Activated T-helper 2 cell treated with anti-CD3 and anti-CD28 coated beads, Interferon-gamma antibody, Interleukin-2, Interleukin-4, amounts not matched to agents 10 μg/mL and 5 μg/mL and 100 μg/mL, durations not matched to agents 14 hours and 24 hours and 36 hours (primary cell): ENCODE results near the gene RIPOR3. TPM values are rescaled to one million over a fixed set of nuclear protein-coding genes. Genes with fewer than 3 reads are reported as not detected.

ENCODE experiments used
- DNase-seq: peaks from one replicate; pipeline ENCODE4 v3.0.0; 2021; ENCODE audit warnings: low spot score
- H3K27ac Mint-ChIP-seq: one replicate; pipeline ENCODE4 v1.8.0; 2021; ENCODE audit warnings: mixed read lengths
- H3K27me3 Mint-ChIP-seq: one replicate; pipeline ENCODE4 v1.8.0; 2021; ENCODE audit warnings: low read depth, mixed read lengths
- H3K36me3 Mint-ChIP-seq: one replicate; pipeline ENCODE4 v1.8.0; 2021; ENCODE audit warnings: low read depth, mixed read lengths
- H3K4me1 Mint-ChIP-seq: one replicate; pipeline ENCODE4 v1.8.0; 2021; ENCODE audit warnings: low read depth, mixed read lengths
- H3K4me3 Mint-ChIP-seq: one replicate; pipeline ENCODE4 v1.8.0; 2021; ENCODE audit warnings: low read depth, mild to moderate bottlenecking, moderate library complexity, mixed read lengths
- H3K9me3 Mint-ChIP-seq: one replicate; pipeline ENCODE4 v1.8.0; 2021; ENCODE audit warnings: mixed read lengths
- intact Hi-C: fragments of 100-400 bp; cut with micrococcal nuclease; formaldehyde crosslinking; loops from one replicate; pipeline ENCODE4 v1.15.1; 2023
- total RNA-seq: library from RNA; stranded (reverse); gene quantifications from 2 replicates; pipeline ENCODE4 v1.2.3, GENCODE V29; 2022

The RIPOR3 gene
- not detected in 2 replicates for total RNA-seq

- intact Hi-C loops: no loop called here
- H3K27me3 Mint-ChIP-seq: peaks cover 40% of the 10 kb centered on the region
- no peak within 1 kb of the TSS for H3K27ac Mint-ChIP-seq
- H3K9me3 Mint-ChIP-seq: no peaks in the 10 kb centered on the region
- no peak within 1 kb of the TSS for H3K4me3 Mint-ChIP-seq
- no peak for DNase-seq
- peaks cover 3% of the 10 kb centered on the region for H3K4me1 Mint-ChIP-seq
- no peaks in the 10 kb centered on the region for H3K36me3 Mint-ChIP-seq
Observed at GRCh38 chr20:50690650-50691572, at the start of gene RIPOR3. Gene RIPOR3, minus strand, starts transcription at chr20:50691542. Its CDS starts 414 bp downstream, at chr20:50691128.

GRCh38 chr20:50737352-50737751 lies 46.0 kb upstream of the RIPOR3 start:
- no peak overlapping the region for H3K27ac Mint-ChIP-seq
- H3K9me3 Mint-ChIP-seq: no peaks in the 10 kb centered on the region
- H3K4me3 Mint-ChIP-seq: no peak overlapping the region
- no peak for DNase-seq
- H3K4me1 Mint-ChIP-seq: peaks cover 23% of the 10 kb centered on the region
- intact Hi-C loops: loop anchor here (10.0 kb wide), 1 partner anchor 253 kb away; no protein-coding TSS in a partner anchor
- H3K27me3 Mint-ChIP-seq: no peaks in the 10 kb centered on the region
- peaks cover 12% of the 10 kb centered on the region for H3K36me3 Mint-ChIP-seq

- Mint-ChIP-seq H3K36me3 (peaks cover 12% of the 10 kb centered on the region), H3K27ac (no peak overlapping the region), H3K9me3 (no peaks in the 10 kb centered on the region), H3K4me1 (peaks cover 22% of the 10 kb centered on the region), H3K27me3 (no peaks in the 10 kb centered on the region), H3K4me3 (no peak overlapping the region)
- DNase-seq: no peak
- intact Hi-C loops: loop anchor here (10.0 kb wide), 1 partner anchor 251 kb away; no protein-coding TSS in a partner anchor
Observed at GRCh38 chr20:50735813-50736212, 44.5 kb upstream of the RIPOR3 start.

GRCh38 chr20:50734730-50735679 lies 43.7 kb upstream of the RIPOR3 start:
- no peaks in the 10 kb centered on the region for H3K9me3 Mint-ChIP-seq
- H3K27me3 Mint-ChIP-seq: no peaks in the 10 kb centered on the region
- H3K4me3 Mint-ChIP-seq: no peak overlapping the region
- DNase-seq: no peak
- intact Hi-C loops: loop anchor here (10.0 kb wide), 1 partner anchor 250 kb away; no protein-coding TSS in a partner anchor
- H3K4me1 Mint-ChIP-seq: peaks cover 24% of the 10 kb centered on the region
- no peak overlapping the region for H3K27ac Mint-ChIP-seq
- H3K36me3 Mint-ChIP-seq: peaks cover 11% of the 10 kb centered on the region

- H3K9me3 Mint-ChIP-seq: no peaks in the 10 kb centered on the region
- intact Hi-C loops: loop anchor here (10.0 kb wide), 1 partner anchor 249 kb away; no protein-coding TSS in a partner anchor
- peaks cover 18% of the 10 kb centered on the region for H3K4me1 Mint-ChIP-seq
- H3K27me3 Mint-ChIP-seq: no peaks in the 10 kb centered on the region
- no peak overlapping the region for H3K27ac Mint-ChIP-seq
- H3K4me3 Mint-ChIP-seq: no peak overlapping the region
- peaks cover 5% of the 10 kb centered on the region for H3K36me3 Mint-ChIP-seq
- no peak for DNase-seq
Observed at GRCh38 chr20:50733644-50734349, 42.5 kb upstream of the RIPOR3 start.

GRCh38 chr20:50731930-50732690 lies 40.8 kb upstream of the RIPOR3 start:
- peak overlapping the region; percentile 84 for H3K4me3 Mint-ChIP-seq
- peak overlapping the region; percentile 42 for H3K27ac Mint-ChIP-seq
- H3K4me1 Mint-ChIP-seq: peaks cover 25% of the 10 kb centered on the region
- DNase-seq: no peak
- H3K36me3 Mint-ChIP-seq: peaks cover 2% of the 10 kb centered on the region
- H3K9me3 Mint-ChIP-seq: no peaks in the 10 kb centered on the region
- H3K27me3 Mint-ChIP-seq: no peaks in the 10 kb centered on the region
- intact Hi-C loops: loop anchor here (1.0 to 10.0 kb wide), 3 partner anchors 15 to 247 kb away; partner anchors contain the start of gene ADNP

- no peaks in the 10 kb centered on the region for H3K9me3 Mint-ChIP-seq
- H3K27ac Mint-ChIP-seq: peak within 1 kb of the TSS; percentile 78
- H3K36me3 Mint-ChIP-seq: no peaks in the 10 kb centered on the region
- intact Hi-C loops: loop anchor here (1.0 to 10.0 kb wide), 3 partner anchors 16 to 246 kb away; partner anchors contain the start of gene ADNP
- H3K27me3 Mint-ChIP-seq: no peaks in the 10 kb centered on the region
- peak within 1 kb of the TSS; percentile 84 for H3K4me3 Mint-ChIP-seq
- H3K4me1 Mint-ChIP-seq: peaks cover 30% of the 10 kb centered on the region
- peak; percentile 99 for DNase-seq
Observed at GRCh38 chr20:50731055-50731929, 40.0 kb upstream of the RIPOR3 start, which contains the start of gene PARD6B. Gene PARD6B, plus strand, starts transcription at chr20:50731580. Its CDS starts 207 bp downstream, at chr20:50731787.

GRCh38 chr20:50730765-50731054 lies 39.4 kb upstream of the RIPOR3 start:
- no peaks in the 10 kb centered on the region for H3K36me3 Mint-ChIP-seq
- DNase-seq: no peak
- H3K4me1 Mint-ChIP-seq: peaks cover 27% of the 10 kb centered on the region
- H3K27me3 Mint-ChIP-seq: no peaks in the 10 kb centered on the region
- intact Hi-C loops: loop anchor here (1.0 to 10.0 kb wide), 3 partner anchors 16 to 246 kb away; partner anchors contain the start of gene ADNP
- no peak overlapping the region for H3K27ac Mint-ChIP-seq
- peak overlapping the region; percentile 84 for H3K4me3 Mint-ChIP-seq
- no peaks in the 10 kb centered on the region for H3K9me3 Mint-ChIP-seq

- no peak for DNase-seq
- Mint-ChIP-seq H3K4me1 (peaks cover 26% of the 10 kb centered on the region), H3K9me3 (no peaks in the 10 kb centered on the region), H3K4me3 (peak overlapping the region; percentile 84), H3K27me3 (no peaks in the 10 kb centered on the region), H3K36me3 (no peaks in the 10 kb centered on the region), H3K27ac (peak overlapping the region; percentile 55)
- intact Hi-C loops: loop anchor here (2.0 to 10.0 kb wide), 2 partner anchors 17 to 245 kb away; no protein-coding TSS in a partner anchor
Observed at GRCh38 chr20:50729901-50730764, 38.8 kb upstream of the RIPOR3 start.
